CD4-positive, CD25-positive, alpha-beta regulatory T cell (primary cell): ENCODE data around the gene LIPE. TPM values are rescaled to one million over a fixed set of nuclear protein-coding genes. Genes with fewer than 3 reads are reported as not detected.

ENCODE experiments used
- ATAC-seq, 2 donors: fragments of 150-1000 bp; cut with Tn5 transposase; one replicate each; pipeline ENCODE4 v1.10.0; 2021; ENCODE audit warnings: low read depth in 2 of 2, moderate number of reproducible peaks in 2 of 2, moderate library complexity in 1 of 2
- DNase-seq, 3 donors: peaks; one replicate each; pipeline versions ENCODE4 v3.0.0 to v3.0.0-alpha.2; 2012 to 2022; ENCODE audit warnings: mixed read lengths in 1 of 3
- H3K27ac ChIP-seq: one replicate; pipeline ENCODE4 v1.7.0; 2013; ENCODE audit warnings: mild to moderate bottlenecking, low read length; ENCODE audit not compliant: insufficient read depth, poor library complexity, severe bottlenecking
- H3K27me3 ChIP-seq: one replicate; pipeline ENCODE4 v1.7.0; 2013; ENCODE audit warnings: low read length; ENCODE audit not compliant: control insufficient read depth, insufficient read depth
- H3K36me3 ChIP-seq: one replicate; pipeline ENCODE4 v1.7.0; 2013; ENCODE audit warnings: mild to moderate bottlenecking, low read length, moderate library complexity; ENCODE audit not compliant: control insufficient read depth, insufficient read depth
- H3K4me1 ChIP-seq: 2 replicates; pipeline ENCODE4 v1.7.0; 2013; ENCODE audit warnings: mild to moderate bottlenecking, low read length; ENCODE audit not compliant: insufficient read depth, control insufficient read depth, poor library complexity, severe bottlenecking
- H3K4me3 ChIP-seq: one replicate; pipeline ENCODE4 v1.7.0; 2013; ENCODE audit warnings: low read depth, mild to moderate bottlenecking, low read length, moderate library complexity
- H3K9me3 ChIP-seq, 2 experiments: 1 replicate in 1 of 2; 2 replicates in 1 of 2; pipeline ENCODE4 v1.7.0; 2013; ENCODE audit warnings: low read length in 2 of 2, mild to moderate bottlenecking in 1 of 2, moderate library complexity in 1 of 2; ENCODE audit not compliant: control insufficient read depth in 2 of 2
- H3K27ac Mint-ChIP-seq, 3 donors: one replicate each; pipeline ENCODE4 v1.8.0; 2020 to 2022; ENCODE audit warnings: mild to moderate bottlenecking in 3 of 3, mixed read lengths in 3 of 3, moderate library complexity in 2 of 3
- H3K27me3 Mint-ChIP-seq: one replicate; pipeline ENCODE4 v1.8.0; 2022; ENCODE audit warnings: mild to moderate bottlenecking, mixed read lengths
- H3K36me3 Mint-ChIP-seq: one replicate; pipeline ENCODE4 v1.8.0; 2020; ENCODE audit warnings: mixed read lengths
- H3K4me1 Mint-ChIP-seq, 4 donors: one replicate each; pipeline ENCODE4 v1.8.0; 2020 to 2022; ENCODE audit warnings: mixed read lengths in 4 of 4, mild to moderate bottlenecking in 1 of 4
- H3K4me3 Mint-ChIP-seq, 4 donors: one replicate each; pipeline ENCODE4 v1.8.0; 2020 to 2022; ENCODE audit warnings: mild to moderate bottlenecking in 4 of 4, mixed read lengths in 4 of 4, moderate library complexity in 3 of 4
- H3K9me3 Mint-ChIP-seq, 7 donors: one replicate each; pipeline ENCODE4 v1.8.0; 2020 to 2022; ENCODE audit warnings: mixed read lengths in 7 of 7, mild to moderate bottlenecking in 3 of 7, moderate library complexity in 2 of 7
- polyA plus RNA-seq, 4 donors: library from polyadenylated mRNA; unstranded; fragments of 300-500 nt; fragmentation: Illumina TruSeq; gene quantifications; one replicate each; pipeline ENCODE4 v1.2.3, GENCODE V29; 2021
- total RNA-seq: library from RNA; stranded (reverse); gene quantifications from one replicate; pipeline ENCODE4 v1.2.3, GENCODE V29; 2022

LIPE gene
- total and polyA plus RNA-seq, 5 donors from 2014 or later = 3.0 to 13.2 (median 6.1) TPM

- DNase-seq (no peak), ATAC-seq (no peak)
- Histone ChIP-seq H3K27ac (peak overlapping the region; percentile 65), H3K4me1 (peaks cover 33% of the 10 kb centered on the region), H3K4me3 (peak overlapping the region; percentile 95), H3K36me3 (no peaks in the 10 kb centered on the region), H3K9me3 (no peaks in the 10 kb centered on the region), H3K27me3 (no peaks in the 10 kb centered on the region)
- Mint-ChIP-seq H3K4me3 (peak overlapping the region; percentile 93 to 96 (median 94)), H3K27me3 (peaks cover 6% of the 10 kb centered on the region), H3K36me3 (no peaks in the 10 kb centered on the region), H3K9me3 (no peaks in the 10 kb centered on the region), H3K4me1 (peaks cover 15 to 57% (median 35%) of the 10 kb centered on the region in 4 donors), H3K27ac (peak overlapping the region; percentile 88 to 97 (median 97))
Measured at GRCh38 chr19:42397263-42398166, 29.7 kb downstream of the LIPE start.

GRCh38 chr19:42396381-42397262 lies 30.6 kb downstream of the LIPE start:
- H3K27me3 Mint-ChIP-seq = peaks cover 13% of the 10 kb centered on the region
- H3K36me3 ChIP-seq = no peaks in the 10 kb centered on the region
- H3K27me3 ChIP-seq = no peaks in the 10 kb centered on the region
- peak; percentile 87 to 97 (median 90) for DNase-seq
- H3K36me3 Mint-ChIP-seq = no peaks in the 10 kb centered on the region
- H3K9me3 Mint-ChIP-seq = no peaks in the 10 kb centered on the region
- peaks cover 27% of the 10 kb centered on the region for H3K4me1 ChIP-seq
- H3K27ac Mint-ChIP-seq = peak overlapping the region; percentile 88 to 97 (median 97)
- ATAC-seq = peak; percentile 90 to 92
- H3K4me1 Mint-ChIP-seq = peaks cover 15 to 48% (median 31%) of the 10 kb centered on the region in 4 donors
- peak overlapping the region; percentile 93 to 96 (median 94) for H3K4me3 Mint-ChIP-seq
- H3K9me3 ChIP-seq = no peaks in the 10 kb centered on the region
- H3K27ac ChIP-seq = peak overlapping the region; percentile 65
- peak overlapping the region; percentile 95 for H3K4me3 ChIP-seq

DNA sequence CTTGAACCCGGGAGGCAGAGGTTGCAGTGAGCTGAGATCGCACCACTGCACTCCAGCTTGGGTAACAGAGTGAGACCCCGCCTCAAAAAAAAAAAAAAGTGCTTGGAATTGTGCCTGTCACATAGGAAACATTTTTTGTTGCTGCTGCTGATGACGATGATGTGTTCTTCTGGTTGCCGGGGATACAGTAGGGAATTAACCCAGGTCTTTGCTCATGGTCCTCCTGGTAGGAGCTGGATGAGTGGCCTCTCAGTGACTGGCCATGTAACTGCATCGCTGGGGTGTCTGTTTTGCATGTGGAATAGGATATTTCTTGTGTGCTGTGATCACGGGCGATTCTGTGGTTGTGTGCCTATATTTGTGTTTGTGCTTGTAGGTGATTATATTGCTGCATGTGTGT lies 32.4 kb downstream of the LIPE start:
- H3K27ac Mint-ChIP-seq = peak overlapping the region in 1 of 3 donors; percentile 23
- H3K9me3 ChIP-seq = no peaks in the 10 kb centered on the region
- no peaks in the 10 kb centered on the region for H3K36me3 ChIP-seq
- peaks cover 10 to 34% (median 19%) of the 10 kb centered on the region in 4 donors for H3K4me1 Mint-ChIP-seq
- no peak for ATAC-seq
- H3K4me3 Mint-ChIP-seq = peak overlapping the region; percentile 11 to 93 (median 52)
- no peak overlapping the region for H3K27ac ChIP-seq
- H3K27me3 Mint-ChIP-seq = peaks cover 20% of the 10 kb centered on the region
- no peaks in the 10 kb centered on the region for H3K27me3 ChIP-seq
- H3K4me1 ChIP-seq = peaks cover 20% of the 10 kb centered on the region
- H3K36me3 Mint-ChIP-seq = no peaks in the 10 kb centered on the region
- H3K9me3 Mint-ChIP-seq = no peaks in the 10 kb centered on the region
- no peak overlapping the region for H3K4me3 ChIP-seq
- no peak for DNase-seq

GRCh38 chr19:42392165-42392564 lies 35.0 kb downstream of the LIPE start:
- Mint-ChIP-seq H3K4me1 (peaks cover 5 to 15% (median 9%) of the 10 kb centered on the region in 4 donors), H3K9me3 (peaks cover 0 to 1% (median 0%) of the 10 kb centered on the region in 7 donors), H3K27ac (no peak overlapping the region), H3K27me3 (peaks cover 31% of the 10 kb centered on the region), H3K36me3 (no peaks in the 10 kb centered on the region), H3K4me3 (peak overlapping the region in 1 of 4 donors; percentile 71)
- no peak overlapping the region for H3K4me3 ChIP-seq
- H3K36me3 ChIP-seq = no peaks in the 10 kb centered on the region
- no peaks in the 10 kb centered on the region for H3K9me3 ChIP-seq
- no peak for DNase-seq
- peaks cover 12% of the 10 kb centered on the region for H3K4me1 ChIP-seq
- H3K27ac ChIP-seq = no peak overlapping the region
- ATAC-seq = no peak
- H3K27me3 ChIP-seq = no peaks in the 10 kb centered on the region

DNA sequence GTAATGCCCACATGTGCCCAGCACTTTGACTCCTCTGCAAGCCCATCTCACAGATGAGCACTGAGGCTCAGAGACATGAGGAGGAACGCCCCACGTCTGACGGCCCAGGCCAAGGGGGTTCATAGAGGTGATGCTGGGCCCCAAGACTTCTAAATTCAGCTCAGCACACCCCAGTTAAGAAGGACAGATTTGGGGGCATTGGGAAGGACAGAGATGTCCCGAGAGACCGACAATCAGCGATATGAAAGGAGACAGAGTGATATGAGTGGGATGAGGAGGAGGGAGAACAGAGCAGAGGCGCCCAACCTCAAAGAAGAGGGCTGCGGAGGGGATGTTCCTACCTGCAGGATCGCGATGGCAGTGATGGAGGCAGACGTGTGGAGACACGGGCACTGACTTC lies 37.3 kb downstream of the LIPE start, which contains the start of gene CNFN:
TSS of gene CNFN (minus strand) at position 399 of the 400 bp plus-strand sequence. CDS start 1,260 bp downstream, outside the sequence.
- ATAC-seq = no peak

GRCh38 chr19:42388851-42389489 lies 38.2 kb downstream of the LIPE start:
- peaks cover 3% of the 10 kb centered on the region for H3K27me3 ChIP-seq
- ATAC-seq (no peak), DNase-seq (no peak)
- H3K27ac ChIP-seq = no peak overlapping the region
- Mint-ChIP-seq H3K9me3 (peaks cover 0 to 1% (median 0%) of the 10 kb centered on the region in 7 donors), H3K27ac (peak overlapping the region in 1 of 3 donors; percentile 20), H3K4me1 (peaks cover 0 to 8% (median 4%) of the 10 kb centered on the region in 4 donors), H3K36me3 (no peaks in the 10 kb centered on the region), H3K4me3 (peak overlapping the region in 1 of 4 donors; percentile 39), H3K27me3 (peaks cover 42% of the 10 kb centered on the region)
- H3K4me3 ChIP-seq = no peak overlapping the region
- no peaks in the 10 kb centered on the region for H3K36me3 ChIP-seq
- peaks cover 8% of the 10 kb centered on the region for H3K4me1 ChIP-seq
- no peaks in the 10 kb centered on the region for H3K9me3 ChIP-seq

More for the DNA sequence above, 37.3 kb downstream of the LIPE start, which contains the start of gene CNFN:
- Mint-ChIP-seq H3K9me3 (peaks cover 0 to 1% (median 0%) of the 10 kb centered on the region in 7 donors), H3K27me3 (peaks cover 42% of the 10 kb centered on the region), H3K4me3 (peak within 1 kb of the TSS in 1 of 4 donors; percentile 43), H3K27ac (no peak within 1 kb of the TSS), H3K36me3 (no peaks in the 10 kb centered on the region), H3K4me1 (peaks cover 0 to 8% (median 4%) of the 10 kb centered on the region in 4 donors)
- no peak within 1 kb of the TSS for H3K4me3 ChIP-seq
- peaks cover 3% of the 10 kb centered on the region for H3K27me3 ChIP-seq
- H3K4me1 ChIP-seq = peaks cover 8% of the 10 kb centered on the region
- no peak within 1 kb of the TSS for H3K27ac ChIP-seq
- H3K9me3 ChIP-seq = no peaks in the 10 kb centered on the region
- no peak for DNase-seq
- no peaks in the 10 kb centered on the region for H3K36me3 ChIP-seq
